HCT116 (cell line): Measurements from ENCODE around the gene KICS2. TPM values are rescaled to one million over a fixed set of nuclear protein-coding genes. Genes with fewer than 3 reads are reported as not detected.
"Not testable (repeated sequence)": the region's sequence is repeated elsewhere in the genome, so short reads cannot be mapped to it uniquely, and the experiment has no call there.

Experiments used
- ATAC-seq: fragments of 200-7000 bp; cut with Tn5 transposase; 2 replicates; pipeline ENCODE4 v1.9.1; 2020; ENCODE audit warnings: mild to moderate bottlenecking, moderate library complexity
- BruUV-seq: library from RNA; stranded (reverse); fragments of 400-500 nt; replicated peaks from 2 replicates; lab custom pipeline; 2021; lab: Mats Ljungman, UMichigan
- CTCF ChIA-PET: fragments of 300-600 bp; sonication (Branson Sonifier 250); formaldehyde crosslinking; loops from one replicate; lab custom pipeline; 2021; ENCODE audit warnings: antibody characterized with exemption; lab: Charles Lee
- POLR2A ChIA-PET: fragments of 300-600, 350-600 bp; sonication (Branson Sonifier 250); formaldehyde crosslinking; loops from one replicate; lab custom pipeline; 2021; ENCODE audit warnings: antibody characterized with exemption; lab: Charles Lee
- RAD21 ChIA-PET, 2 experiments: fragments of 300-600 bp; sonication (Branson Sonifier 250); formaldehyde crosslinking; loops; one replicate each; lab custom pipeline; 2023; ENCODE audit warnings: low total read pairs in 2 of 2; ENCODE audit not compliant: uncharacterized antibody in 2 of 2, unreplicated experiment in 2 of 2, low non-redundant PET in 1 of 2; lab: Charles Lee
- DNase-seq: peaks from one replicate; pipeline ENCODE4 v3.0.0-alpha.2; 2010; ENCODE audit warnings: low read depth, low spot score
- H2AFZ ChIP-seq: fragments of 200-600 bp; shearing (Covaris generic), sonication (generic); 2 replicates; pipeline ENCODE4 v1.6.1; 2017; ENCODE audit warnings: low read depth, mixed run types, mixed read lengths, antibody characterized with exemption, low read length; ENCODE audit not compliant: poor library complexity, severe bottlenecking
- H3K27ac ChIP-seq: 2 replicates; pipeline ENCODE4 v1.5.1; 2012; ENCODE audit warnings: low read depth, low read length
- H3K27me3 ChIP-seq: fragments of 200-600 bp; sonication (generic); 2 replicates; pipeline ENCODE4 v1.6.1; 2016; ENCODE audit warnings: mixed run types, low read length, mixed read lengths; ENCODE audit not compliant: insufficient read depth
- H3K36me3 ChIP-seq, 2 experiments: fragments of 200-500 bp in 1 of 2; fragments of 200-600 bp in 1 of 2; sonication (Bioruptor generic) in 1 of 2; sonication (generic) in 1 of 2; 2 replicates each; pipeline versions ENCODE4 v1.5.1 to v1.6.1; 2014 to 2016; ENCODE audit warnings: low read length in 2 of 2, inconsistent platforms in 1 of 2, mixed read lengths in 1 of 2, mixed run types in 1 of 2; ENCODE audit not compliant: insufficient read depth in 2 of 2, control insufficient read depth in 1 of 2
- H3K4me1 ChIP-seq, 2 experiments: fragments of 200-600 bp in 1 of 2; sonication (generic) in 1 of 2; 2 replicates each; pipeline versions ENCODE4 v1.5.1 to v1.6.1; 2012 to 2017; ENCODE audit warnings: low read length in 2 of 2, inconsistent platforms in 1 of 2, mild to moderate bottlenecking in 1 of 2, mixed read lengths in 1 of 2, mixed run types in 1 of 2, moderate library complexity in 1 of 2; ENCODE audit not compliant: insufficient read depth in 2 of 2, control insufficient read depth in 1 of 2
- H3K4me2 ChIP-seq: fragments of 200-600 bp; sonication (generic); 2 replicates; pipeline ENCODE4 v1.6.1; 2017; ENCODE audit warnings: mixed run types, low read length, mixed read lengths
- H3K4me3 ChIP-seq, 2 experiments: fragments of 200-600 bp in 1 of 2; sonication (generic) in 1 of 2; replicated peaks in 1 of 2; 2 replicates each; pipeline ENCODE4 v1.5.1; 2011 to 2016; ENCODE audit warnings: low read length in 2 of 2, control low read depth in 1 of 2, low read depth in 1 of 2, mild to moderate bottlenecking in 1 of 2, mixed read lengths in 1 of 2, mixed run types in 1 of 2
- H3K79me2 ChIP-seq: fragments of 200-600 bp; sonication (generic); 2 replicates; pipeline ENCODE4 v1.6.1; 2017; ENCODE audit warnings: mild to moderate bottlenecking, mixed run types, low read length, moderate library complexity, mixed read lengths; ENCODE audit not compliant: insufficient read depth
- H3K9ac ChIP-seq: fragments of 200-600 bp; sonication (generic); 2 replicates; pipeline ENCODE4 v1.6.1; 2016; ENCODE audit warnings: low read length, mixed read lengths
- H3K9me2 ChIP-seq: fragments of 200-600 bp; sonication (generic), shearing (Covaris generic); 2 replicates; pipeline ENCODE4 v1.6.1; 2017; ENCODE audit warnings: mixed run types, mild to moderate bottlenecking, moderate library complexity; ENCODE audit not compliant: insufficient read depth
- H3K9me3 ChIP-seq, 2 experiments: fragments of 200-500 bp in 1 of 2; fragments of 200-600 bp in 1 of 2; sonication (Bioruptor generic) in 1 of 2; sonication (generic) in 1 of 2; 2 replicates each; pipeline ENCODE4 v1.6.1; 2014 to 2017; ENCODE audit warnings: low read length in 2 of 2, mixed read lengths in 2 of 2, inconsistent platforms in 1 of 2, low read depth in 1 of 2, mild to moderate bottlenecking in 1 of 2, mixed run types in 1 of 2, moderate library complexity in 1 of 2; ENCODE audit not compliant: control insufficient read depth in 1 of 2, insufficient read depth in 1 of 2
- H4K20me1 ChIP-seq: fragments of 200-600 bp; sonication (generic), shearing (Covaris generic); 2 replicates; pipeline ENCODE4 v1.6.1; 2017; ENCODE audit warnings: mixed run types, mild to moderate bottlenecking, moderate library complexity; ENCODE audit not compliant: insufficient read depth
- CBX3 ChIP-seq: IDR thresholded peaks from 2 replicates; pipeline ENCODE4 v1.6.1; 2012; ENCODE audit warnings: low read depth
- EGR1 ChIP-seq: IDR thresholded peaks from 2 replicates; pipeline ENCODE4 v1.6.1; 2012; ENCODE audit warnings: low read depth
- ELF1 ChIP-seq: IDR thresholded peaks from 2 replicates; pipeline ENCODE4 v1.6.1; 2012; ENCODE audit warnings: low read depth, borderline replicate concordance
- EZH2 ChIP-seq: fragments of 200-600 bp; sonication (generic); IDR thresholded peaks from 2 replicates; pipeline ENCODE4 v1.6.1; 2017; ENCODE audit warnings: antibody characterized with exemption, mixed run types
- FOSL1 ChIP-seq: IDR thresholded peaks from 2 replicates; pipeline ENCODE4 v1.6.1; 2012; ENCODE audit warnings: low read depth
- JUND ChIP-seq: IDR thresholded peaks from 2 replicates; pipeline ENCODE4 v1.6.1; 2012
- POLR2AphosphoS5 ChIP-seq: IDR thresholded peaks from 2 replicates; pipeline ENCODE4 v1.6.1; 2011; ENCODE audit warnings: mild to moderate bottlenecking, low read depth, low read length, moderate library complexity
- RAD21 ChIP-seq: IDR thresholded peaks from 2 replicates; pipeline ENCODE4 v1.6.1; 2012; ENCODE audit warnings: low read depth, mild to moderate bottlenecking
- TCF7L2 ChIP-seq: IDR thresholded peaks from 2 replicates; pipeline ENCODE4 v1.7.0; 2011; ENCODE audit warnings: borderline replicate concordance, inconsistent platforms; ENCODE audit not compliant: insufficient read depth, insufficient read length; ENCODE audit errors: extremely low read depth
- YY1 ChIP-seq: IDR thresholded peaks from 2 replicates; pipeline ENCODE4 v1.6.1; 2011; ENCODE audit warnings: low read length, low read depth, moderate library complexity, mild to moderate bottlenecking; ENCODE audit not compliant: insufficient replicate concordance; ENCODE audit errors: extremely low read depth
- ZFX ChIP-seq: fragments of 450-650 bp; IDR thresholded peaks from 2 replicates; pipeline ENCODE4 v1.6.1; 2017
- ZNF274 ChIP-seq: fragments of 200-500 bp; sonication (Bioruptor generic); IDR thresholded peaks from 2 replicates; pipeline ENCODE4 v1.6.1; 2014; ENCODE audit warnings: mild to moderate bottlenecking, low read depth, low read length, inconsistent platforms
- intact Hi-C: fragments of 100-400 bp; cut with micrococcal nuclease; formaldehyde crosslinking; loops from 2 replicates; pipeline ENCODE4 v1.10.0; 2022
- total RNA-seq: library from RNA; stranded (reverse); gene quantifications from one replicate; pipeline ENCODE4 v1.2.1, GENCODE V29; 2021; ENCODE audit not compliant: unreplicated experiment
- TF ChIP-seq, protein P1 (sequence below): IDR thresholded peaks from 2 replicates; pipeline ENCODE4 v1.6.1; 2012
- TF ChIP-seq, protein P2 (sequence below): IDR thresholded peaks from 2 replicates; pipeline ENCODE4 v1.6.1; 2012; ENCODE audit warnings: low read depth

KICS2 gene
- total RNA-seq, 1 experiment from 2014 or later, result 18.1 TPM

- TF ChIP-seq ZNF274 (no peak), YY1 (no peak), JUND (no peak), ZFX (no peak), RAD21 (no peak), ELF1 (no peak), POLR2AphosphoS5 (no peak)
- TF ChIP-seq, protein P1, sequence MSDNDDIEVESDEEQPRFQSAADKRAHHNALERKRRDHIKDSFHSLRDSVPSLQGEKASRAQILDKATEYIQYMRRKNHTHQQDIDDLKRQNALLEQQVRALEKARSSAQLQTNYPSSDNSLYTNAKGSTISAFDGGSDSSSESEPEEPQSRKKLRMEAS, result no peak
These were observed 19.1 kb downstream of the KICS2 start (continued) for GRCh38 chr12:64203036-64203435.

DNA sequence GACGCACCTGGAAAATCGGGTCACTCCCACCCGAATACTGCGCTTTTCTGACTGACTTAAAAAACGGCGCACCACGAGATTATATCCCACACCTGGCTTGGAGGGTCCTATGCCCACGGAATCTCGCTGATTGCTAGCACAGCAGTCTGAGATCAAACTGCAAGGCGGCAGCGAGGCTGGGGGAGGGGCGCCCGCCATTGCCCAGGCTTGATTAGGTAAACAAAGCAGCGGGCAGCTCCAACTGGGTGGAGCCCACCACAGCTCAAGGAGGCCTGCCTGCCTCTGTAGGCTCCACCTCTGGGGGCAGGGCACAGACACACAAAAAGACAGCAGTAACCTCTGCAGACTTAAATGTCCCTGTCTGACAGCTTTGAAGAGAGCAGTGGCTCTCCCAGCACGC, 26.3 kb downstream of the KICS2 start:
- CTCF ChIA-PET, DNase-seq, H3K36me3 ChIP-seq, H3K27me3 ChIP-seq, H3K9me3 ChIP-seq, H3K4me1 ChIP-seq, H3K4me2 ChIP-seq, intact Hi-C loops, ATAC-seq, BruUV-seq, H3K79me2 ChIP-seq, H2AFZ ChIP-seq, POLR2A ChIA-PET, H4K20me1 ChIP-seq, RAD21 ChIA-PET, H3K9ac ChIP-seq, H3K4me3 ChIP-seq, H3K9me2 ChIP-seq, H3K27ac ChIP-seq: not testable (repeated sequence)

GRCh38 chr12:64194333-64195149, 27.6 kb downstream of the KICS2 start:
- H2AFZ ChIP-seq, result no peak overlapping the region
- TF ChIP-seq, protein P2, sequence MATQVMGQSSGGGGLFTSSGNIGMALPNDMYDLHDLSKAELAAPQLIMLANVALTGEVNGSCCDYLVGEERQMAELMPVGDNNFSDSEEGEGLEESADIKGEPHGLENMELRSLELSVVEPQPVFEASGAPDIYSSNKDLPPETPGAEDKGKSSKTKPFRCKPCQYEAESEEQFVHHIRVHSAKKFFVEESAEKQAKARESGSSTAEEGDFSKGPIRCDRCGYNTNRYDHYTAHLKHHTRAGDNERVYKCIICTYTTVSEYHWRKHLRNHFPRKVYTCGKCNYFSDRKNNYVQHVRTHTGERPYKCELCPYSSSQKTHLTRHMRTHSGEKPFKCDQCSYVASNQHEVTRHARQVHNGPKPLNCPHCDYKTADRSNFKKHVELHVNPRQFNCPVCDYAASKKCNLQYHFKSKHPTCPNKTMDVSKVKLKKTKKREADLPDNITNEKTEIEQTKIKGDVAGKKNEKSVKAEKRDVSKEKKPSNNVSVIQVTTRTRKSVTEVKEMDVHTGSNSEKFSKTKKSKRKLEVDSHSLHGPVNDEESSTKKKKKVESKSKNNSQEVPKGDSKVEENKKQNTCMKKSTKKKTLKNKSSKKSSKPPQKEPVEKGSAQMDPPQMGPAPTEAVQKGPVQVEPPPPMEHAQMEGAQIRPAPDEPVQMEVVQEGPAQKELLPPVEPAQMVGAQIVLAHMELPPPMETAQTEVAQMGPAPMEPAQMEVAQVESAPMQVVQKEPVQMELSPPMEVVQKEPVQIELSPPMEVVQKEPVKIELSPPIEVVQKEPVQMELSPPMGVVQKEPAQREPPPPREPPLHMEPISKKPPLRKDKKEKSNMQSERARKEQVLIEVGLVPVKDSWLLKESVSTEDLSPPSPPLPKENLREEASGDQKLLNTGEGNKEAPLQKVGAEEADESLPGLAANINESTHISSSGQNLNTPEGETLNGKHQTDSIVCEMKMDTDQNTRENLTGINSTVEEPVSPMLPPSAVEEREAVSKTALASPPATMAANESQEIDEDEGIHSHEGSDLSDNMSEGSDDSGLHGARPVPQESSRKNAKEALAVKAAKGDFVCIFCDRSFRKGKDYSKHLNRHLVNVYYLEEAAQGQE, result no peak
- no peak for TF ChIP-seq EZH2
- no peak for TF ChIP-seq FOSL1
- no peak for TF ChIP-seq YY1
- TF ChIP-seq RAD21, result no peak
- TF ChIP-seq, protein P1, result no peak
- TF ChIP-seq TCF7L2, result no peak
- TF ChIP-seq CBX3, result no peak
- TF ChIP-seq EGR1, result no peak

More at GRCh38 chr12:64194333-64195149, 27.6 kb downstream of the KICS2 start:
- H3K36me3 ChIP-seq, result no peaks in the 10 kb centered on the region; a peak in 1 of 4 replicates
- no peaks in the 10 kb centered on the region for H3K27me3 ChIP-seq
- H3K4me3 ChIP-seq, result no peak overlapping the region
- no peak overlapping the region for H3K27ac ChIP-seq
- H3K9me3 ChIP-seq, result no peaks in the 10 kb centered on the region
- no peak for ATAC-seq
- no peak overlapping the region for H3K9ac ChIP-seq
- H4K20me1 ChIP-seq, result no peaks in the 10 kb centered on the region
- ChIA-PET RAD21 (no interaction called here), CTCF (no interaction called here), POLR2A (no interaction called here)
- H3K4me1 ChIP-seq, result no peaks in the 10 kb centered on the region
- H3K4me2 ChIP-seq, result no peak overlapping the region
- no peaks in the 10 kb centered on the region for H3K9me2 ChIP-seq
- intact Hi-C loops, result no loop called here
- H3K79me2 ChIP-seq, result no peaks in the 10 kb centered on the region
- DNase-seq, result no peak
- no TSS peak for BruUV-seq
